ENCODE measurements around the gene ZNF740. TPM values are rescaled to one million over a fixed set of nuclear protein-coding genes. Genes with fewer than 3 reads are reported as not detected.

ZNF740 gene
- total RNA-seq, 1 experiment from 2014 or later, result 65.8 TPM

GRCh38 chr12:53227836-53228235, 47.3 kb downstream of the ZNF740 start:
- Histone ChIP-seq H2AFZ (no peak overlapping the region), H3K79me2 (ENCODE audit: low read depth) (peaks cover 54% of the 10 kb centered on the region), H4K20me1 (ENCODE audit: insufficient read depth) (no peaks in the 10 kb centered on the region), H3K27me3 (ENCODE audit: insufficient read depth, low read depth) (no peaks in the 10 kb centered on the region), H3K27ac (no peak overlapping the region), H3K4me1 (replicated peaks; ENCODE audit: insufficient read depth) (peaks cover 68% of the 10 kb centered on the region), H3K9me3 (ENCODE audit: insufficient read depth, low read depth) (no peaks in the 10 kb centered on the region), H3K4me2 (no peak overlapping the region), H3K4me3 (no peak overlapping the region), H3K36me3 (ENCODE audit: low read depth) (peaks cover 10% of the 10 kb centered on the region; the same call in 1 of the 2 replicates), H3K9me2 (ENCODE audit: insufficient read depth) (no peaks in the 10 kb centered on the region), H3F3A (ENCODE audit: insufficient read depth, low read depth) (peaks cover 50% of the 10 kb centered on the region)
- ChIA-PET CTCF (no interaction called here), POLR2A (ENCODE audit: unreplicated experiment) (no interaction called here)
- no peak for DNase-seq
- intact Hi-C loops (cut with micrococcal nuclease; ENCODE audit: unreplicated experiment), result no loop called here
- no TSS peak for BruUV-seq (replicated peaks)
- TF ChIP-seq CTCF (conservative IDR thresholded peaks at IDR 0.05) (no peak), EZH2 (IDR thresholded peaks at IDR 0.05; ENCODE audit: low read depth) (no peak)

GRCh38 chr12:53229454-53229853, 48.9 kb downstream of the ZNF740 start:
- peaks cover 10% of the 10 kb centered on the region; the same call in 1 of the 2 replicates for H3K36me3 ChIP-seq (ENCODE audit: low read depth)
- H3K4me3 ChIP-seq, result peak overlapping the region; percentile 51
- peaks cover 54% of the 10 kb centered on the region for H3F3A ChIP-seq (ENCODE audit: insufficient read depth, low read depth)
- no peak for TF ChIP-seq EZH2 (IDR thresholded peaks at IDR 0.05; ENCODE audit: low read depth)
- TF ChIP-seq CTCF (conservative IDR thresholded peaks at IDR 0.05), result no peak
- POLR2A ChIA-PET (ENCODE audit: unreplicated experiment), result no interaction called here
- peaks cover 68% of the 10 kb centered on the region for H3K4me1 ChIP-seq (replicated peaks; ENCODE audit: insufficient read depth)
- intact Hi-C loops (cut with micrococcal nuclease; ENCODE audit: unreplicated experiment), result no loop called here
- no peaks in the 10 kb centered on the region for H4K20me1 ChIP-seq (ENCODE audit: insufficient read depth)
- H2AFZ ChIP-seq, result no peak overlapping the region
- no peaks in the 10 kb centered on the region for H3K9me3 ChIP-seq (ENCODE audit: insufficient read depth, low read depth)
- H3K4me2 ChIP-seq, result peak overlapping the region; percentile 100
- H3K79me2 ChIP-seq (ENCODE audit: low read depth), result peaks cover 54% of the 10 kb centered on the region
- H3K9me2 ChIP-seq (ENCODE audit: insufficient read depth), result no peaks in the 10 kb centered on the region
- no peaks in the 10 kb centered on the region for H3K27me3 ChIP-seq (ENCODE audit: insufficient read depth, low read depth)
- no TSS peak for BruUV-seq (replicated peaks)
- no peak for DNase-seq
- H3K27ac ChIP-seq, result peak overlapping the region; percentile 29; the same call in 1 of the 2 replicates
- CTCF ChIA-PET, result no interaction called here

GRCh38 chr12:53230108-53230845, 49.8 kb downstream of the ZNF740 start:
- H3K4me1 ChIP-seq (replicated peaks; ENCODE audit: insufficient read depth), result peaks cover 64% of the 10 kb centered on the region
- peak overlapping the region; percentile 29; the same call in 1 of the 2 replicates for H3K27ac ChIP-seq
- no peak for TF ChIP-seq EZH2 (IDR thresholded peaks at IDR 0.05; ENCODE audit: low read depth)
- no peak for TF ChIP-seq CTCF (conservative IDR thresholded peaks at IDR 0.05)
- intact Hi-C loops (cut with micrococcal nuclease; ENCODE audit: unreplicated experiment), result loop anchor here (1.0 kb wide), 1 partner anchor 9 kb away; no protein-coding TSS in a partner anchor
- H3K4me3 ChIP-seq, result peak overlapping the region; percentile 100
- DNase-seq, result peak; percentile 86 to 92
- peak overlapping the region; percentile 100 for H3K4me2 ChIP-seq
- ChIA-PET CTCF (no interaction called here), POLR2A (ENCODE audit: unreplicated experiment) (no interaction called here)
- no TSS peak for BruUV-seq (replicated peaks)
- H3K27me3 ChIP-seq (ENCODE audit: insufficient read depth, low read depth), result no peaks in the 10 kb centered on the region
- peaks cover 54% of the 10 kb centered on the region for H3K79me2 ChIP-seq (ENCODE audit: low read depth)
- H3K9me2 ChIP-seq (ENCODE audit: insufficient read depth), result no peaks in the 10 kb centered on the region
- no peak overlapping the region for H2AFZ ChIP-seq
- H3K36me3 ChIP-seq (ENCODE audit: low read depth), result peaks cover 10% of the 10 kb centered on the region; the same call in 1 of the 2 replicates
- peaks cover 46% of the 10 kb centered on the region for H3F3A ChIP-seq (ENCODE audit: insufficient read depth, low read depth)
- no peaks in the 10 kb centered on the region for H3K9me3 ChIP-seq (ENCODE audit: insufficient read depth, low read depth)
- no peaks in the 10 kb centered on the region for H4K20me1 ChIP-seq (ENCODE audit: insufficient read depth)

All from PC-9 (cell line).